Memory B cell (primary cell): ENCODE results near the gene STMP1.
A peak's percentile ranks its signal among the peaks of the same experiment; 100 is the strongest.
"Not testable (repeated sequence)": the region's sequence is repeated elsewhere in the genome, so short reads cannot be mapped to it uniquely, and the experiment has no call there.

Source experiments
- ATAC-seq: fragments of 150-1000 bp; cut with Tn5 transposase; 2 replicates; pipeline ENCODE4 v1.10.0; 2021; ENCODE audit warnings: low read depth, mild to moderate bottlenecking, moderate library complexity
- DNase-seq, 2 donors: peaks; one replicate each; pipeline ENCODE4 v3.0.0; 2022; ENCODE audit warnings: low spot score in 2 of 2
- H3K27ac Mint-ChIP-seq: one replicate; pipeline ENCODE4 v1.8.0; 2022; ENCODE audit warnings: mild to moderate bottlenecking, moderate library complexity, mixed read lengths
- H3K27me3 Mint-ChIP-seq: one replicate; pipeline ENCODE4 v1.8.0; 2022; ENCODE audit warnings: mixed read lengths
- H3K36me3 Mint-ChIP-seq: one replicate; pipeline ENCODE4 v1.8.0; 2022; ENCODE audit warnings: mild to moderate bottlenecking, mixed read lengths
- H3K4me1 Mint-ChIP-seq: one replicate; pipeline ENCODE4 v1.8.0; 2022; ENCODE audit warnings: mixed read lengths
- H3K4me3 Mint-ChIP-seq: one replicate; pipeline ENCODE4 v1.8.0; 2022; ENCODE audit warnings: mild to moderate bottlenecking, moderate library complexity, mixed read lengths
- H3K9me3 Mint-ChIP-seq: one replicate; pipeline ENCODE4 v1.8.0; 2022; ENCODE audit warnings: mixed read lengths

The STMP1 gene

DNA sequence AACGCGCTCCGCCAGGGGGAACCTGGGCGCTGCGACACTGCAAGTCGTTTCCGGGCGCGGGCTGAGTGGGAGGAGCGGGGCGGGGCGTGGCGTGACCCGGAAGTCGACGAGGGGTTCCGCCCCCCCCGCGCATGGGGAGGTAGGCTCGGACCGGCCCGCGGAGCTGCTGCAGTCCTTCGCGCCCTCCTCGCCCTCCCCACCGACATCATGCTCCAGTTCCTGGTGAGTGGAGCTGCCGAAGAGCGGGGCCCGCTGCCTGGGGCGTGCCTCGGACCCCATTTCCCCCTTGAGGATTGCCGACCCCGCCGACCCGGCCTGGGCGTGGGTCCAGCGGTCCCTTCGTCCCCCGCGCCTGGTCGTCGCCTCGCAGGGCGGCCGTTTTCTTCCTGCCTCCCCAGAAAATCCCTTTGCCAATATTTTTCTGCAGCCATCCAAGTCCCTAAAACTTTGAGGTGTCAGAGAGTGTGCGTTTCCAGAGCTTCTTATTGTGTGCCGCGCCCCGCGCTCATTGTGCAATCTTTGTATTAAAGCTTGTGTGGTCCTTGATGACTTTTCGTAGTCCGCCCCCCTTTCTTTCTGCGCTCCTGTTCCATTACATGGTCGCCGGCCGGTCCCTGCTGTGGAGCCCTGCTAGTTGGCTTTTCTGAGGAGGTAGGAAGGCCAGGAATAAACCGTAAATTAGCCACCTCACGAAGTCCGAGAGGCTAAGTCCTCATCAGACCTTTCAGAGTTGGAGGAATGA lies at the start of gene STMP1:
TSS of gene STMP1 (plus strand) at position 142 of the 742 bp plus-strand sequence.
- no peaks in the 10 kb centered on the region for H3K9me3 Mint-ChIP-seq
- peaks cover 2% of the 10 kb centered on the region for H3K36me3 Mint-ChIP-seq
- ATAC-seq (peak; percentile 96), DNase-seq (peak; percentile 97)
- H3K27ac Mint-ChIP-seq: peak within 1 kb of the TSS; percentile 95
- peaks cover 32% of the 10 kb centered on the region for H3K4me1 Mint-ChIP-seq
- H3K4me3 Mint-ChIP-seq: peak within 1 kb of the TSS; percentile 100
- no peaks in the 10 kb centered on the region for H3K27me3 Mint-ChIP-seq

GRCh38 chr7:135616136-135616535 lies 46.2 kb upstream of the STMP1 start:
- Mint-ChIP-seq H3K4me3 (no peak overlapping the region), H3K27ac (no peak overlapping the region), H3K9me3 (no peaks in the 10 kb centered on the region), H3K4me1 (no peaks in the 10 kb centered on the region), H3K36me3 (peaks cover 11% of the 10 kb centered on the region), H3K27me3 (no peaks in the 10 kb centered on the region)
- no peak for DNase-seq
- no peak for ATAC-seq

DNA sequence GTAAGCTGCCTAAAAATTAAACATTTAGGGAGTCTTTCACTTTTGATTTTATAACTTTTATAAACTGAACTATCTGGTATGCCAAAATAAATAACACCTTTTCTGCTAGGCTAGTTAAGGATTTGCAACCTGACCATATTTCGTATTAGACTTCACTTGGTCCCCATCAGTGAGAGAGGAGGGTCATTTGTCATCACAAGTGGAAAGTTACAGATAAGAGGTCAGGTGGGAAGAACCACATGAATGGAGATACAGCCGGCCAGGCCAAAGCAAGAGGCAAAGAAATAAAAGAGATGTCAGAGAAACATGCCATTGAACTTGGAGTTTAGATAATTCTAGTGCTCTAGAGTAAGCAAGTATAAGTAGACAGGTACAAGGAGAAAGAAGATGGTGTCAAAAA lies 44.5 kb upstream of the STMP1 start:
- Mint-ChIP-seq H3K9me3 (no peaks in the 10 kb centered on the region), H3K27ac (no peak overlapping the region), H3K4me1 (no peaks in the 10 kb centered on the region), H3K36me3 (peaks cover 4% of the 10 kb centered on the region), H3K4me3 (no peak overlapping the region), H3K27me3 (no peaks in the 10 kb centered on the region)
- ATAC-seq (no peak), DNase-seq (no peak)

- ATAC-seq: no peak
- Mint-ChIP-seq H3K4me3 (no peak overlapping the region), H3K27me3 (no peaks in the 10 kb centered on the region)
Measured at GRCh38 chr7:135618510-135618909, 43.8 kb upstream of the STMP1 start.

GRCh38 chr7:135620447-135620846 lies 41.9 kb upstream of the STMP1 start:
- H3K27ac Mint-ChIP-seq: no peak overlapping the region
- H3K9me3 Mint-ChIP-seq: no peaks in the 10 kb centered on the region
- no peak for DNase-seq
- no peak overlapping the region for H3K4me3 Mint-ChIP-seq
- no peaks in the 10 kb centered on the region for H3K27me3 Mint-ChIP-seq
- peaks cover 4% of the 10 kb centered on the region for H3K36me3 Mint-ChIP-seq
- H3K4me1 Mint-ChIP-seq: no peaks in the 10 kb centered on the region
- ATAC-seq: no peak

More at GRCh38 chr7:135618510-135618909, 43.8 kb upstream of the STMP1 start:
- no peak for DNase-seq
- no peaks in the 10 kb centered on the region for H3K4me1 Mint-ChIP-seq
- peaks cover 4% of the 10 kb centered on the region for H3K36me3 Mint-ChIP-seq
- no peaks in the 10 kb centered on the region for H3K9me3 Mint-ChIP-seq
- no peak overlapping the region for H3K27ac Mint-ChIP-seq

GRCh38 chr7:135620980-135621850 lies 41.1 kb upstream of the STMP1 start:
- Mint-ChIP-seq H3K4me1 (no peaks in the 10 kb centered on the region), H3K4me3 (no peak overlapping the region), H3K27me3 (no peaks in the 10 kb centered on the region), H3K9me3 (no peaks in the 10 kb centered on the region), H3K27ac (no peak overlapping the region), H3K36me3 (peaks cover 7% of the 10 kb centered on the region)
- DNase-seq (peak in 1 of 2 donors; percentile 29), ATAC-seq (peak; percentile 26)

GRCh38 chr7:135634191-135634878 lies 28.0 kb upstream of the STMP1 start:
- Mint-ChIP-seq H3K27ac (no peak overlapping the region), H3K27me3 (no peaks in the 10 kb centered on the region), H3K9me3 (no peaks in the 10 kb centered on the region), H3K4me1 (no peaks in the 10 kb centered on the region), H3K4me3 (no peak overlapping the region), H3K36me3 (peaks cover 30% of the 10 kb centered on the region)
- ATAC-seq (no peak), DNase-seq (no peak)

DNA sequence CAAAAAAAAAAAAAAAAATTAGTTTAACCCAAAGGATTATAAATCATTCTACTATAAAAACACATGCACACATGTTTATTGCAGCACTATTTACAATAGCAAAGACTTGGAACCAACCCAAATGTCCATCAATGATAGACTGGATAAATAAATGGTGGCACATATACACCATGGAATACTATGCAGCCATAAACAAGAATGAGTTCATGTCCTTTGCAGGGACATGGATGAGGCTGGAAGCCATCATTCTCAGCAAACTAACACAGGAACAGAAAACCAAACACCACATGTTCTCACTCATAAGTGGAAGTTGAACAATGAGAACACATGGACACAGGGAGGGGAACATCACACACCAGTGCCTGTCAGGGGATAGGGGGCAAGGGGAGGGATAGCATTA lies 22.6 kb upstream of the STMP1 start:
- H3K36me3 Mint-ChIP-seq: peaks cover 33% of the 10 kb centered on the region
- not testable (repeated sequence) for H3K4me1 Mint-ChIP-seq, H3K9me3 Mint-ChIP-seq

GRCh38 chr7:135644154-135644553 lies 18.2 kb upstream of the STMP1 start:
- Mint-ChIP-seq H3K27ac (no peak overlapping the region), H3K9me3 (no peaks in the 10 kb centered on the region), H3K27me3 (no peaks in the 10 kb centered on the region), H3K36me3 (peaks cover 27% of the 10 kb centered on the region), H3K4me1 (no peaks in the 10 kb centered on the region), H3K4me3 (no peak overlapping the region)
- DNase-seq (no peak), ATAC-seq (no peak)

More for the DNA sequence above, 22.6 kb upstream of the STMP1 start:
- ATAC-seq, DNase-seq, H3K27ac Mint-ChIP-seq, H3K4me3 Mint-ChIP-seq, H3K27me3 Mint-ChIP-seq: not testable (repeated sequence)

DNA sequence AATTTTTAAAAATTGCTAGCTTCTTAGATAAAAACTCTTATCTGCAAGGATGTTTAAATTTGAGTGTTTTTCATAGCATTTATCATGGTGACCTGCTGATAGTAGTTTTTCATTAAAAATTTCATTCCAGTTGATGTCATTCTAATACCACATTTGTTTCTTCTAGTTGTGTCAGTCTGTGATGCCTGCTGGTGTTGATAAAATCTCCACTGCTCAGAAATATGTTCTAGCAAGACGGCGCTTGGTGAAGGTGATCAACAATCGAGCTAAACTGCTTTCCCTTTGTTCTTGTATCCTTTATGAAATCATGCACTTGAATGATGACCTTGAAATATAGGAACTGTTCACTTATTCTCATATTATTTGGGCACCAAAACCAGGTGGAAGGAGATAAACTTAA lies 17.6 kb upstream of the STMP1 start:
- H3K36me3 Mint-ChIP-seq: peaks cover 23% of the 10 kb centered on the region
- no peaks in the 10 kb centered on the region for H3K27me3 Mint-ChIP-seq
- H3K9me3 Mint-ChIP-seq: no peaks in the 10 kb centered on the region
- no peak overlapping the region for H3K4me3 Mint-ChIP-seq
- ATAC-seq (no peak), DNase-seq (no peak)
- no peak overlapping the region for H3K27ac Mint-ChIP-seq
- H3K4me1 Mint-ChIP-seq: no peaks in the 10 kb centered on the region

- Mint-ChIP-seq H3K27me3 (no peaks in the 10 kb centered on the region), H3K36me3 (peaks cover 18% of the 10 kb centered on the region), H3K4me3 (no peak overlapping the region), H3K9me3 (no peaks in the 10 kb centered on the region), H3K27ac (no peak overlapping the region), H3K4me1 (no peaks in the 10 kb centered on the region)
- DNase-seq: peak in 1 of 2 donors; percentile 39
- peak; percentile 65 for ATAC-seq
Measured at GRCh38 chr7:135645296-135645904, 16.9 kb upstream of the STMP1 start.

DNA sequence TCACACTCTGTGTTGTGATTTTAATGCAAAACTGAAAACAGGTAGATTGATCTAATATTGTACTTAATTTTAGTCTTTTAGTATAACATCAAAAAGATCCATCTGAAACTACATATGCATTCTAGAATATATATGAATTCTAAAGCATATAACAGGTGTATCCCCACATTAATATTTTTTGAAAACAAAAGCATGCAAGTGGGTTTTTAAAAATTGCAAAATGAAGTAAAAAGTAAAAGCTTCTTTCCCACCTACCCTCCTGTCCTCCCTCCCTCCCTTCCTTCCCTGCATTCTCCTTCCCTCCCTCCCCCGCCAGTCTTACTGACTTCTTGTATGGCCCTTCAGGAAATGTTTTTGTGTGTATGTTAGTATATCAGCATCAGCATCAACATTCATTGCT lies 14.6 kb upstream of the STMP1 start:
- DNase-seq (no peak), ATAC-seq (no peak)
- H3K36me3 Mint-ChIP-seq: peaks cover 11% of the 10 kb centered on the region
- no peak overlapping the region for H3K4me3 Mint-ChIP-seq
- H3K27me3 Mint-ChIP-seq: no peaks in the 10 kb centered on the region
- H3K4me1 Mint-ChIP-seq: no peaks in the 10 kb centered on the region
- H3K27ac Mint-ChIP-seq: no peak overlapping the region
- no peaks in the 10 kb centered on the region for H3K9me3 Mint-ChIP-seq

DNA sequence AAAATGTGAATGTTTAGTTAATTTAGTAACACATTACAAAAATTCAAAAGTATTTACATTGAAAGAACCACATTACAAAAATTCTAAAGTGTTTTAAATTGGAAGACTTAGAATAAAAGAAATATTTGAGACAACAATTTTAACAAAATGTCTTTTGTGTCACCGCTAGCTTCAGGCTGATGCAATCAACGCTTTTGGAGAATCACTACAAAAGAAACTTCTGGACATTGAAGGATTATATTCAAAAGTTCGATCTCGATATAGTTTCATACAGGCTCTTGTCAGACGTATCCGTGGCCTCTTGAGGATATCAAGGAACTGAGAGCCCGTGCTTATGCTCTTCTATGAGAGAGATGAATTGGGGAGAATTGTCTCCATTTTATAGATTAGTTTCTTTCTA lies 14.1 kb upstream of the STMP1 start:
- Mint-ChIP-seq H3K27ac (no peak overlapping the region), H3K36me3 (peaks cover 11% of the 10 kb centered on the region), H3K27me3 (no peaks in the 10 kb centered on the region), H3K4me3 (no peak overlapping the region), H3K4me1 (no peaks in the 10 kb centered on the region), H3K9me3 (no peaks in the 10 kb centered on the region)
- no peak for ATAC-seq
- no peak for DNase-seq
